ENCODE results near the gene MAN1C1.
A peak's percentile ranks its signal among the peaks of the same experiment; 100 is the strongest.

Gene MAN1C1

GRCh38 chr1:25757151-25757845 is 140.7 kb downstream of the MAN1C1 start:
- TF ChIP-seq TAF1 (IDR thresholded peaks at IDR 0.05; ENCODE audit: borderline replicate concordance, low read depth, low read length), result no peak
- TF ChIP-seq POLR2AphosphoS5 (IDR thresholded peaks at IDR 0.05; ENCODE audit: low read depth, low read length), result no peak
- no peak for TF ChIP-seq POLR2A (IDR thresholded peaks at IDR 0.05; ENCODE audit: low read depth, low read length)
- DNase-seq (ENCODE audit: insufficient read length) (no peak), FAIRE-seq (no peak)

- no peak for TF ChIP-seq POLR2A (IDR thresholded peaks at IDR 0.05; ENCODE audit: low read depth, low read length)
- TF ChIP-seq TAF1 (IDR thresholded peaks at IDR 0.05; ENCODE audit: borderline replicate concordance, low read depth, low read length), result no peak
- no peak for TF ChIP-seq POLR2AphosphoS5 (IDR thresholded peaks at IDR 0.05; ENCODE audit: low read depth, low read length)
- FAIRE-seq (no peak), DNase-seq (ENCODE audit: insufficient read length) (no peak)
Observed at GRCh38 chr1:25757846-25758185, 141.2 kb downstream of the MAN1C1 start.

- TF ChIP-seq POLR2AphosphoS5 (IDR thresholded peaks at IDR 0.05; ENCODE audit: low read depth, low read length), result no peak
- no peak for TF ChIP-seq POLR2A (IDR thresholded peaks at IDR 0.05; ENCODE audit: low read depth, low read length)
- no peak for TF ChIP-seq TAF1 (IDR thresholded peaks at IDR 0.05; ENCODE audit: borderline replicate concordance, low read depth, low read length)
- FAIRE-seq (no peak), DNase-seq (ENCODE audit: insufficient read length) (no peak)
Observed at GRCh38 chr1:25758466-25759070, 142.0 kb downstream of the MAN1C1 start.

- FAIRE-seq (no peak), DNase-seq (ENCODE audit: insufficient read length) (no peak)
- TF ChIP-seq TAF1 (IDR thresholded peaks at IDR 0.05; ENCODE audit: borderline replicate concordance, low read depth, low read length), result no peak
- TF ChIP-seq POLR2A (IDR thresholded peaks at IDR 0.05; ENCODE audit: low read depth, low read length), result no peak
- no peak for TF ChIP-seq POLR2AphosphoS5 (IDR thresholded peaks at IDR 0.05; ENCODE audit: low read depth, low read length)
Observed at GRCh38 chr1:25760122-25760719, 143.6 kb downstream of the MAN1C1 start.

GRCh38 chr1:25760871-25761270 is 144.3 kb downstream of the MAN1C1 start:
- DNase-seq (ENCODE audit: insufficient read length), result no peak
- no peak for TF ChIP-seq POLR2AphosphoS5 (IDR thresholded peaks at IDR 0.05; ENCODE audit: low read depth, low read length)
- TF ChIP-seq POLR2A (IDR thresholded peaks at IDR 0.05; ENCODE audit: low read depth, low read length), result no peak
- no peak for TF ChIP-seq TAF1 (IDR thresholded peaks at IDR 0.05; ENCODE audit: borderline replicate concordance, low read depth, low read length)
- FAIRE-seq, result no peak

GRCh38 chr1:25763493-25763892 is 146.9 kb downstream of the MAN1C1 start:
- no peak for DNase-seq (ENCODE audit: insufficient read length)
- FAIRE-seq, result no peak
- TF ChIP-seq POLR2AphosphoS5 (IDR thresholded peaks at IDR 0.05; ENCODE audit: low read depth, low read length) (no peak), POLR2A (IDR thresholded peaks at IDR 0.05; ENCODE audit: low read depth, low read length) (no peak), TAF1 (IDR thresholded peaks at IDR 0.05; ENCODE audit: borderline replicate concordance, low read depth, low read length) (no peak)

- FAIRE-seq (peak; percentile 66), DNase-seq (ENCODE audit: insufficient read length) (no peak)
- TF ChIP-seq POLR2AphosphoS5 (IDR thresholded peaks at IDR 0.05; ENCODE audit: low read depth, low read length) (no peak), POLR2A (IDR thresholded peaks at IDR 0.05; ENCODE audit: low read depth, low read length) (no peak), TAF1 (IDR thresholded peaks at IDR 0.05; ENCODE audit: borderline replicate concordance, low read depth, low read length) (no peak)
Observed at GRCh38 chr1:25765136-25765922, 148.7 kb downstream of the MAN1C1 start.

GRCh38 chr1:25765923-25766589 is 149.5 kb downstream of the MAN1C1 start:
- DNase-seq (ENCODE audit: insufficient read length), result no peak
- no peak for TF ChIP-seq POLR2A (IDR thresholded peaks at IDR 0.05; ENCODE audit: low read depth, low read length)
- no peak for TF ChIP-seq POLR2AphosphoS5 (IDR thresholded peaks at IDR 0.05; ENCODE audit: low read depth, low read length)
- no peak for TF ChIP-seq TAF1 (IDR thresholded peaks at IDR 0.05; ENCODE audit: borderline replicate concordance, low read depth, low read length)
- peak; percentile 21 for FAIRE-seq

GRCh38 chr1:25766721-25767436 is 150.3 kb downstream of the MAN1C1 start:
- FAIRE-seq (no peak), DNase-seq (ENCODE audit: insufficient read length) (no peak)
- no peak for TF ChIP-seq POLR2AphosphoS5 (IDR thresholded peaks at IDR 0.05; ENCODE audit: low read depth, low read length)
- no peak for TF ChIP-seq POLR2A (IDR thresholded peaks at IDR 0.05; ENCODE audit: low read depth, low read length)
- no peak for TF ChIP-seq TAF1 (IDR thresholded peaks at IDR 0.05; ENCODE audit: borderline replicate concordance, low read depth, low read length)

- TF ChIP-seq TAF1 (IDR thresholded peaks at IDR 0.05; ENCODE audit: borderline replicate concordance, low read depth, low read length), result no peak
- no peak for TF ChIP-seq POLR2AphosphoS5 (IDR thresholded peaks at IDR 0.05; ENCODE audit: low read depth, low read length)
- TF ChIP-seq POLR2A (IDR thresholded peaks at IDR 0.05; ENCODE audit: low read depth, low read length), result no peak
- no peak for FAIRE-seq
Observed at GRCh38 chr1:25767437-25767770, 150.8 kb downstream of the MAN1C1 start.

More at GRCh38 chr1:25767437-25767770, 150.8 kb downstream of the MAN1C1 start:
- DNase-seq (ENCODE audit: insufficient read length), result no peak

All from GM12892 (cell line).